ENCODE data around the gene CMTM1.

DNA sequence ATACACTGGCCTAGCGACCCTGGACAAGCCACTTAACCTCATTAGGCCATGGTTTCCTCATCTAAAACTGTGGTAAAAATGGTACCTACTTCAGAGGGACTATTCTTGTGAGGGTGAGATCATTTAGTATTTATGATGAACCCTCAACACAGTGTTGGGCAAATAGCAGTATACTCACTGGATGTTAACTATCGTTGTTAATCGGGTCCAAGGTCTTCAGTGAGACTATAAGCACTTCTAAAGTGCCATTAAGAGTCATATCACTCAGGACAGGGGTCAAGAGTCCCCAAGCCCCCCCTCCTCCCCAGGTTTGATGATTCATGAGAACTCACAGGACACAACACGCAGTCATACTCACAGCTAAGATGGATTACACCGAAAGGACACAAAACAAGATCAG lies 27.3 kb upstream of the CMTM1 start:
- TF ChIP-seq POLR2A (IDR thresholded peaks at IDR 0.05; ENCODE audit: low read length) (no peak), GATA1 (IDR thresholded peaks at IDR 0.05; ENCODE audit: low read depth, low read length) (no peak)

Data from erythroblast (primary cell).